GM21447 (cell line): ENCODE data around the gene RASL10B.

ENCODE experiments used
- ATAC-seq: cut with Tn5 transposase; IDR thresholded peaks from one replicate; pipeline ENCODE4 v1.9.1; 2021; ENCODE audit not compliant: unreplicated experiment

Gene RASL10B

GRCh38 chr17:35716897-35717465 lies 14.5 kb upstream of the RASL10B start:
- ATAC-seq: no peak

GRCh38 chr17:35717475-35717874 lies 14.0 kb upstream of the RASL10B start:
- ATAC-seq: no peak

GRCh38 chr17:35723735-35724134 lies 7.7 kb upstream of the RASL10B start:
- ATAC-seq: no peak

GRCh38 chr17:35725058-35725457 lies 6.4 kb upstream of the RASL10B start:
- no peak for ATAC-seq

- ATAC-seq: no peak
Measured at GRCh38 chr17:35725802-35726126, 5.7 kb upstream of the RASL10B start.

- no peak for ATAC-seq
Measured at GRCh38 chr17:35726127-35726952, 5.1 kb upstream of the RASL10B start.

- ATAC-seq: no peak
Measured at GRCh38 chr17:35726953-35727460, 4.4 kb upstream of the RASL10B start.

GRCh38 chr17:35727635-35728034 lies 3.8 kb upstream of the RASL10B start:
- no peak for ATAC-seq

GRCh38 chr17:35728551-35728950 lies 2.9 kb upstream of the RASL10B start:
- no peak for ATAC-seq

- ATAC-seq: no peak
Measured at GRCh38 chr17:35729405-35729833, 2.0 kb upstream of the RASL10B start.

- ATAC-seq: no peak
Measured at GRCh38 chr17:35730400-35731005, 936 bp upstream of the RASL10B start.

GRCh38 chr17:35731917-35732805 lies 722 bp downstream of the RASL10B start:
- ATAC-seq: no peak

- ATAC-seq: no peak
Measured at GRCh38 chr17:35732806-35733136, 1.3 kb downstream of the RASL10B start.

- no peak for ATAC-seq
Measured at GRCh38 chr17:35733366-35733765, 1.9 kb downstream of the RASL10B start.

GRCh38 chr17:35734396-35734795 lies 3.0 kb downstream of the RASL10B start:
- no peak for ATAC-seq

GRCh38 chr17:35735036-35735805 lies 3.8 kb downstream of the RASL10B start:
- no peak for ATAC-seq

GRCh38 chr17:35736236-35736635 lies 4.8 kb downstream of the RASL10B start:
- no peak for ATAC-seq

GRCh38 chr17:35738519-35739133 lies 7.2 kb downstream of the RASL10B start:
- no peak for ATAC-seq

- ATAC-seq: no peak
Measured at GRCh38 chr17:35740216-35740615, 8.8 kb downstream of the RASL10B start.
